Ascending aorta (tissue), 2 donors: ENCODE data around the gene TRIM7. TPM values are rescaled to one million over a fixed set of nuclear protein-coding genes. Genes with fewer than 3 reads are reported as not detected.

Experiments used
- DNase-seq, 2 donors: peaks; one replicate each; pipeline ENCODE4 v3.0.0-alpha.2; 2019; ENCODE audit warnings: low spot score in 2 of 2
- H3K27ac ChIP-seq, 2 donors: fragments of 200-600 bp; sonication (generic); one replicate each; pipeline ENCODE4 v1.5.1; 2016 to 2017; ENCODE audit warnings: mild to moderate bottlenecking in 1 of 2
- H3K27me3 ChIP-seq: fragments of 200-600 bp; sonication (generic); one replicate; pipeline ENCODE4 v1.5.1; 2017
- H3K36me3 ChIP-seq, 2 donors: fragments of 200-600 bp; sonication (generic); one replicate each; pipeline ENCODE4 v1.5.1; 2016
- H3K4me1 ChIP-seq, 2 donors: fragments of 200-600 bp; sonication (generic); one replicate each; pipeline ENCODE4 v1.5.1; 2016 to 2017; ENCODE audit warnings: mild to moderate bottlenecking in 1 of 2
- H3K4me3 ChIP-seq, 2 donors: fragments of 200-600 bp; sonication (generic); one replicate each; pipeline ENCODE4 v1.5.1; 2016 to 2017; ENCODE audit warnings: mild to moderate bottlenecking in 1 of 2
- H3K9me3 ChIP-seq, 2 donors: fragments of 200-600 bp; sonication (generic); one replicate each; pipeline ENCODE4 v1.5.1; 2016
- intact Hi-C: fragments of 100-400 bp; cut with DNase I; formaldehyde crosslinking; loops from one replicate; pipeline ENCODE4 v1.15.1; 2023
- total RNA-seq: library from RNA; depleted of rRNA; stranded (reverse); fragments of >200 nt; gene quantifications from one replicate; pipeline ENCODE4 v1.1.0, GENCODE V29; 2016
- TF ChIP-seq, protein P1 (sequence below), 3 experiments: fragments of 200-600 bp in 2 of 3; fragments of 450-650 bp in 1 of 3; sonication (generic) in 2 of 3; IDR thresholded peaks; one replicate each; pipeline ENCODE4 v1.5.1; 2016 to 2019; ENCODE audit warnings: antibody characterized with exemption in 3 of 3, mild to moderate bottlenecking in 1 of 3, moderate library complexity in 1 of 3

TRIM7 gene
- total RNA-seq, 1 donor from 2014 or later: 6.1 TPM

DNA sequence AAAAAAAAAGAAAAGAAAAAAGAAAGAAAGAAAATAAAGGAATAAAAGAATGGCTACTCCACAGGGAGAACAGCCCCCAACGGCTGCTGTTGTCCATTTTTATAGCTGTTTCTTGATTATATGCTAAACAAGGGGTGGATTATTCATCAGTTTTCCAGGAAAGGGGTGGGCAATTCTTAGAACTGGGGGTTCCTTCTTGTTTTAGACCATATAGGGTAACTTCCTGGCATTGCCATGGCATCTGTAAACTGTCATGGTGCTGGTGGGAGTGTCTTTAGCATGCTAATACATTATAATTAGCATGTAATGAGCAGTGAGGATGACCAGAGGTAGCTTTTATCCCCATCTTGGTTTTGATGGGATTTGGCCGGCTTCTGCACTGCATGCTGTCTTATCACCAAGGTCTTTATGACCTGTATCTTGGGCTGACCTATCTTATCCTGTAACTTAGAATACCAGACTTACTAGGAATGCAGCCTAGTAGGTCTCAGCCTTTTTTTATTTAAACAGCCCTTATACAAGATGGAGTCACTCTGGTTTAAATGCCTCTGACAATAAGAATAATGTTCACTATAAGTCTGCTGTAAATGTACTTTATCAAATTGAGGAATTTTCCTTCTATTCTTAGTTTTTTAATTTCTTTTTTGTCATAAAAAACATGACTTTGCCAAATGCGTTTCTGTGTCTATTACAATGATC, 28.6 kb downstream of the TRIM7 start:
- TF ChIP-seq, protein P1, sequence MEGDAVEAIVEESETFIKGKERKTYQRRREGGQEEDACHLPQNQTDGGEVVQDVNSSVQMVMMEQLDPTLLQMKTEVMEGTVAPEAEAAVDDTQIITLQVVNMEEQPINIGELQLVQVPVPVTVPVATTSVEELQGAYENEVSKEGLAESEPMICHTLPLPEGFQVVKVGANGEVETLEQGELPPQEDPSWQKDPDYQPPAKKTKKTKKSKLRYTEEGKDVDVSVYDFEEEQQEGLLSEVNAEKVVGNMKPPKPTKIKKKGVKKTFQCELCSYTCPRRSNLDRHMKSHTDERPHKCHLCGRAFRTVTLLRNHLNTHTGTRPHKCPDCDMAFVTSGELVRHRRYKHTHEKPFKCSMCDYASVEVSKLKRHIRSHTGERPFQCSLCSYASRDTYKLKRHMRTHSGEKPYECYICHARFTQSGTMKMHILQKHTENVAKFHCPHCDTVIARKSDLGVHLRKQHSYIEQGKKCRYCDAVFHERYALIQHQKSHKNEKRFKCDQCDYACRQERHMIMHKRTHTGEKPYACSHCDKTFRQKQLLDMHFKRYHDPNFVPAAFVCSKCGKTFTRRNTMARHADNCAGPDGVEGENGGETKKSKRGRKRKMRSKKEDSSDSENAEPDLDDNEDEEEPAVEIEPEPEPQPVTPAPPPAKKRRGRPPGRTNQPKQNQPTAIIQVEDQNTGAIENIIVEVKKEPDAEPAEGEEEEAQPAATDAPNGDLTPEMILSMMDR (IDR thresholded peaks at IDR 0.05): no peak
- Histone ChIP-seq H3K27me3 (no peaks in the 10 kb centered on the region), H3K36me3 (no peaks in the 10 kb centered on the region), H3K27ac (no peak overlapping the region), H3K4me1 (no peaks in the 10 kb centered on the region), H3K4me3 (no peak overlapping the region), H3K9me3 (no peaks in the 10 kb centered on the region)
- no peak for DNase-seq
- intact Hi-C loops: no loop called here

DNA sequence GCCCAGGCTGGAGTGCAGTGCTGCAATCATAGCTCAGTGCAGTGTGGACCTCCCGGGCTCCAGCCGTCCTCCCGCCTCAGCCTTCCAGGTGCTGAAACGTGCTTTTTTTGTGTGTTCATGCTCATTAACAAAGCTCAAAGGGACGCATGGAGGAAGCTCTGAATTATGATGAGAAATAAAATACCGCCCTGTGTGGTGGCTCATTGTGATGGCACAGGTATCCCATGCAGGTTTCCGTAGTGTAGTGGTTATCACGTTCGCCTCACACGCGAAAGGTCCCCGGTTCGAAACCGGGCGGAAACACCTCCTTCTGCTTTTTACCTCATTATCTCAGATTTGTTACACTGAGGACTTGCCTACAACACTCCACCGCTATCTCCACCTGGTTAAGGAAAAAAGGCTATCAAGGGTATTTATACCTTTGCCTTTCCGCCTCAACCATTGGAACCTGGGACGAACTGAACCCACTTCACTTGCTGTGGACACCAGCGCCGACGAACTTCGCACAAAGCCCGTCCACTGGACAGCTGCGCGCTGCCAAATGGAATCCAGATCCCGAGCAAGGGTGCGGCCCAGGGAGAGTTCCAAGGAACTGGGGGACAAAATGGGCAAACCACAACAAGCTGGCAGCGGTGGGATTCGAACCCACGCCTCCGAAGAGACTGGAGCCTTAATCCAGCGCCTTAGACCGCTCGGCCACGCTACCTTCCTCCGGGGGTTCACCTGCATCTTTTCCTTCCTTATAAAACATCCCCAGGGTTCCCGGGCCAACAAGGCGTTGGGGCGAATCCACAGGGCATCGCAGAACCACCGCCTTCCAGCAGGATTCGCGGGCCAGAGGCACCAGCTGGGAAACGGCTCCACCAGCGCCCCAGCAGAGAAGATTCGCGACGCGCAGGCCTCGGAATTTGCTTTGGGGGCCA, 31.3 kb downstream of the TRIM7 start:
- no peak for DNase-seq
- Histone ChIP-seq H3K9me3 (no peaks in the 10 kb centered on the region), H3K4me3 (no peak overlapping the region), H3K27ac (no peak overlapping the region), H3K27me3 (peaks cover 12% of the 10 kb centered on the region), H3K36me3 (no peaks in the 10 kb centered on the region), H3K4me1 (no peaks in the 10 kb centered on the region)
- TF ChIP-seq, protein P1 (IDR thresholded peaks at IDR 0.05): no peak
- intact Hi-C loops: loop anchor here (5.0 kb wide), 1 partner anchor 386 kb away; no protein-coding TSS in a partner anchor

DNA sequence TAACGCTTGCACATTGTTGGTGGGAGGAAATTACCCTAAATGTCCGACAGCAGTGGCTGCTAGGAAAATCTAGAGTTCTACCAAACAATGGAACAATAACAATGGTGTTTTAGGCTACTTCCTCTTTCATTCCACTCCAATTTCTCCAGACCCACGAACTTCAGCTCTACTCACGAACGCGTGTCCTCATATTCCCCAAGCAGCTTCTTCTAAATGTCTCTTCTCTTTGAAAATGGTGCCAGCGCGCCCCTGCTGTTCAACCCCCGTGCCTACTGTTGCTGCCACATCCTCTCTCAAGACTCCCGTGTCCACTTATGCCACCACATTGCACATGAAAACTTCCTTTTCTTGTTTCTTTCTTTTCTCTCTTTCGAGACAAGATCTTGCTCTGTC, 32.0 kb downstream of the TRIM7 start:
- Histone ChIP-seq H3K36me3 (no peaks in the 10 kb centered on the region), H3K27me3 (peaks cover 12% of the 10 kb centered on the region), H3K4me1 (no peaks in the 10 kb centered on the region), H3K4me3 (no peak overlapping the region), H3K27ac (no peak overlapping the region), H3K9me3 (no peaks in the 10 kb centered on the region)
- no peak for DNase-seq
- TF ChIP-seq, protein P1 (IDR thresholded peaks at IDR 0.05): peak in 1 of 3 experiments; percentile 22
- intact Hi-C loops: loop anchor here (5.0 kb wide), 1 partner anchor 386 kb away; no protein-coding TSS in a partner anchor

DNA sequence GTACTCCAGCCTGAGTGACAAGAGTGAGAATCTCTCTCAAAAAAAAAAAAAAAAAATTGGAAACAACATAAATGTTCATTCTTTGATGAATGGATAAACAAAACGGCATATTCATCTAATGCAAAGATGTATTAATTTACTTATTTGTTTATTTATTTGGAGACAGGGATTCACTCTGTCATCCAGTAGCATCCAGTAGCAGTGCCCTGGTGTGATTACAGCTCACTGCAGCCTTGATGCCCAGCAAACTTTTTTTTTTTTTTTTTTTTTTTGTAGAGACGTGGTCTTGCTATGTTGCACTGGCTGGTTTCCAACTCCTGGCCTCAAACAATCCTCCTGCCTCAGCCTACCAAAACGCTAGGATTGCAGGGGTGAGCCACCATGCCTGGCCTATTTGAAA, 33.2 kb downstream of the TRIM7 start:
- no peaks in the 10 kb centered on the region for H3K4me1 ChIP-seq
- no peak overlapping the region for H3K27ac ChIP-seq
- TF ChIP-seq, protein P1 (IDR thresholded peaks at IDR 0.05): no peak
- H3K36me3 ChIP-seq: no peaks in the 10 kb centered on the region
- H3K27me3 ChIP-seq: peaks cover 12% of the 10 kb centered on the region
- H3K4me3 ChIP-seq: no peak overlapping the region
- H3K9me3 ChIP-seq: no peaks in the 10 kb centered on the region
- intact Hi-C loops: loop anchor here (5.0 kb wide), 1 partner anchor 384 kb away; no protein-coding TSS in a partner anchor
- DNase-seq: no peak

DNA sequence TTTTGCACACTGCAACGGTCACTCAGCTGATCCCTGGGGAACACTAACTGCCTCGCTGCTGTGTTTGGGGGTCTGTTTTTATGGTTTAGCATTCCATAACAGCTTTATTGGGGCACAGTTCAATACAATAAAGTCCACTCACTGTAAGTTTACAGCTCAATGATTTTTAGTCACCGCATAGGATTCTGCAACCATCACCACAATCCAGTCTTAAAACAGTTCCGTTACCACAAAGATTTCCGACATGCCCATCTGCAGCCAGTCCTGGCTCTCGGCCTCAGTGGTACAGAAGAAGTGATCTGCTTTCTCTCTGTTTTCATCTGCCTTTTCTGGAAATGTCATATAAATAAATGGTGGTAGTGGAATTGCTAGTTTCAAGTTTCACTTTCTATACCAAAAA, 34.0 kb downstream of the TRIM7 start:
- Histone ChIP-seq H3K9me3 (no peaks in the 10 kb centered on the region), H3K27ac (no peak overlapping the region), H3K4me3 (no peak overlapping the region), H3K27me3 (peaks cover 12% of the 10 kb centered on the region), H3K36me3 (no peaks in the 10 kb centered on the region), H3K4me1 (no peaks in the 10 kb centered on the region)
- DNase-seq: no peak
- intact Hi-C loops: loop anchor here (5.0 kb wide), 1 partner anchor 384 kb away; no protein-coding TSS in a partner anchor
- TF ChIP-seq, protein P1 (IDR thresholded peaks at IDR 0.05): no peak
